GM19238 (cell line): ENCODE measurements around the gene MARCHF3.
"Not testable (repeated sequence)": the region's sequence is repeated elsewhere in the genome, so short reads cannot be mapped to it uniquely, and the experiment has no call there.

Source experiments
- DNase-seq: peaks from one replicate; pipeline ENCODE4 v3.0.0; 2011; ENCODE audit warnings: low spot score; ENCODE audit not compliant: insufficient read length

The MARCHF3 gene

DNA sequence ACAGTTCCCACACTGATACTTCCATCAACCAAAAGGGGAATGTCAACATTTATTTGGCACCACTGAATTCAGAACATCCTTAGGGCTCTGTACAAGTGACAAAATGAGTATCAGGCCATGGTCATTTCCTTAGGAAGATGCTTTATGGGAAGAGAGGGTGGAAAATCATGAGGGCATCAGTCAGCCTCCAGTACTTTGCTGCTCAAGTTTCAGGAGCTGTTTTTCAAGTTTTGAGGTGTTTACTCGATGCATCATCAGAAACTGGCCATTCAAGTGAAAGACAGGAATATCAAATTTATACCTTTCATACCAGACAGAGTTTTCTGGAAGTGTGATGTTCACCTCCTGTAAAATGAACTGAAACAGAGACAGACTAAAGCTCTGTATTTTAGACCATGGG, 21.2 kb upstream of the MARCHF3 start:
- no peak for DNase-seq

- no peak for DNase-seq
Observed at GRCh38 chr5:127046343-127047072, 16.1 kb upstream of the MARCHF3 start.

- DNase-seq: no peak
Observed at GRCh38 chr5:127042593-127042992, 12.2 kb upstream of the MARCHF3 start.

GRCh38 chr5:127041571-127041970, 11.2 kb upstream of the MARCHF3 start:
- DNase-seq: no peak

DNA sequence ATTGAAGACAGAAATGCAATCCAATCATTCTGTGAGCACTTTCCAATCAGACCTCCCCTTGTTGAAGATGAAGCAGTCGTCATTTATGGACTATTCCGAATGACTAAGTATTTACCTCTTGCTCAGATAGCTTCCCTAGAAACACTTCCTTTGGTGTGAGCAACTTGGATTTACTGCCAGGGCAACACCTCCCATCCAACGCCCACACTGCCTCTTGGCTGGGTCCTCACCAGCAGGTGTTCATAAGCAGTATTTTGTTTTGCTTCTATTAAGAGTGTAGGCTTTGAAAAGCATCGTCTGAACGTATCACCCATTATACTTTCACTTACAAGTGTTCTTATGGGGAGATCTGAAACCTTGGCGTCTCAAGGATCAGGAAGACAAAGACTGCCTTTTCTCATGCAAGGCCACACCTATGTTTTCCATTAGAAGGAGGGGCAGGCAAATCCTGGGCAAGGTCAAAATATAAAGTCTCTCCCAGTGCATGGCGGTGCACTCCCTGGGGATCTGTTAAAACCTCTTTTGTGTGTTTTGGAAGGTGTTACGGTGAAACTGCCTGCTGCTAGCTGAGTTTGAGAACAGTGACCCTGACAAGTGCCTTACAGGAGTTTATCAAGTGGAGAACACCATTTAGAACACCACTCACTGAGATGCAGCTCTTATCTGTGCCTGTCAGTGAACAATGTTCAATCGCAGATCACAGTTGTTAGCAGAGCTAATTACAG, 10.6 kb upstream of the MARCHF3 start:
- DNase-seq: no peak

DNA sequence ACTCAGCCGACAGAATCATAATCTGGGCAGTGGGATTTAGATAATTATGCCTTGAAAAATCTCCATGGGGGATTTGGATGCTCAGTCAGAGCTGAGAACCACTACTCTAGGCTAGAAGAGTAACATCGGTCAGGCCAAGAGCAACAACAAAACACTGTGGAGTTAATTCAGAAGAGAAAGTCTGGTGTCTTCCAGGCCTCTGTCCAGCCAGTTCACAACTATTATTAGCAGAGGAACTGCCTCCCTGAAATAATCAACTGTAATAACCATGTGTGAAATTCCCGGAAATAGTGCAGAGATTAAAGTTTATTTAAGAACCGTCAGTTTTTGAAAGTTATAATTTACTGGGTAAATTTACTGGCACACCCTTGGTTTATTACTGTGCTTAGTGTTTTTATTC, 8.2 kb upstream of the MARCHF3 start:
- no peak for DNase-seq

- no peak for DNase-seq
Observed at GRCh38 chr5:127031863-127032232, 1.5 kb upstream of the MARCHF3 start.

GRCh38 chr5:127031147-127031862, 947 bp upstream of the MARCHF3 start:
- no peak for DNase-seq

DNA sequence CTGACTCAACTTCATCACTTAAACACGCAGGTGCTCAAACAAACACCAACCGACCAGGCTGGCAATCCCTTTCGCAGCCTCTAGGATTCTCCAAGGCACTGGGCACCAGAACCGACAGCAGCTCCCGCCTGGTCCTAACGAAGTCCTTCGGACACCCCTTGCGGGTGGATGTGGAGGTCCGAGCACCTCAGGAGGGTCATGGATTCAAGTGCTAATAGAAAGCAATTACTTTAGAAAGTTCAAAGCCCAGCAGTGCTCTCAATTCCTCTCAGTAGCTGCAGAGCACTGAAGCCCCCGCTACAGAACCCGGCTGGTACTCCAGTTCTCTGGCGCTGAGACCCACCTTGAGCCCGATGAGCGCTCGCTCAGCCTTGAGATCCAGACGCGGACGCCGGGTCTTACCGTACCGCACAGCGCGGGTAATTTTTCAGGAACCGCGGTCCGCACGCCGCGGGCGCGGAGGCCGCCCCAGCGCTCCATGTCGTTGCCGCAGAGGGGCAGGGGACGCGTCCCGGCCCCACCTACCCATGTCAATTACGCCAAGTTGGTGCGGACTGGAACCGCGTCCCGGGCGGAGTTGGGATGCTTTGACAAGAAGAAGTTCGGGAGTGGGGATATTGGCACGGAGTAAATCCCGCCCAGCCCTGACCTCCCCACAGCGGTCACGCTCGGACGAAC, 638 bp downstream of the MARCHF3 start:
- no peak for DNase-seq

DNA sequence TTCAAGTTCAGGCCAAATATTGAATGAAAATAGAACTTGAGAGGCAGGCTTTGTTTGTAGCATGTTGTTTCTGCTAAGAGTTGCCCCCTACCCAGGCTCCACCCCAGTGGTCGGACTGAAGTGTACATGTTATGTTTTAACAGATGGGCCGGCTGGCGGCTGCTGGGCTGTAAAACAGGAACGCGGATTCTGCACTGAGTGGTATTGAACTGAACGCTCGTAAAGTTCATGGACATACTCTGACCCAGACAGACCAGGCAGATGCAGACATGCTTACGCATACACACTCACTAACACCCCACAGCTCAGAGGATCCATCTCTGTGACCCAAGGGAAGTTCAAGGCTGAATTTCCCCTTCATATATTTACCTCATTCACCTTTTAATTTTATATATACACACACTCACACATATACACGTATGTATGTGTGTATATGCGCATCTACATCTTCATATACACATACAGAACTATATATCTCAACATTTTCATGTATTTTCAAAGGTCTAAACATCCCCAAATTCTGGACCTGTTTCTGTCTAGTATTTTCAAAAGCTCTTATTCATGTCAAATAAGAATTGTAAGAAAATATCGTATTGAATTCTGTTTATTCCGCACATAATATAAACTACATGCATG, 1.4 kb downstream of the MARCHF3 start:
- no peak for DNase-seq

- no peak for DNase-seq
Observed at GRCh38 chr5:127027539-127027938, 2.8 kb downstream of the MARCHF3 start.

DNA sequence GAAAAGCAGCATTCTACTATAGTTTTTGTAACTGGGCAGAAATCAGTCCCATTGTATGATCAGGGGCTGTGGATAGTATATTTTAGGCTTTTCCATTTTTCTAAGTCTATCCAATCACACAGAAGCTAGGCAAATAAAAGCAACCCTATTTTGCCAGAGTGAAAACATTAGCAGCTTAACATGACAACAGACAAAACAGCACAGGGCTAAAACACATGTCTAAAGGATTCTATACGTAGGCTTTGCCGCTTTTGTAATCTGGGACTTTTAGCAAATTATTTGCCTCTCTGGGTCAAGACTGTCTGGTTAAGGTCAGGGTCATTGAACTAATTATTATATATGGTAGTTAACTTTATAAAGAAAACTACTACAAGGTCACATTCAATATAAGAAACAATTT, 4.2 kb downstream of the MARCHF3 start:
- DNase-seq: no peak

GRCh38 chr5:127025467-127025866, 4.9 kb downstream of the MARCHF3 start:
- DNase-seq: no peak

- DNase-seq: no peak
Observed at GRCh38 chr5:127024821-127025220, 5.5 kb downstream of the MARCHF3 start.

DNA sequence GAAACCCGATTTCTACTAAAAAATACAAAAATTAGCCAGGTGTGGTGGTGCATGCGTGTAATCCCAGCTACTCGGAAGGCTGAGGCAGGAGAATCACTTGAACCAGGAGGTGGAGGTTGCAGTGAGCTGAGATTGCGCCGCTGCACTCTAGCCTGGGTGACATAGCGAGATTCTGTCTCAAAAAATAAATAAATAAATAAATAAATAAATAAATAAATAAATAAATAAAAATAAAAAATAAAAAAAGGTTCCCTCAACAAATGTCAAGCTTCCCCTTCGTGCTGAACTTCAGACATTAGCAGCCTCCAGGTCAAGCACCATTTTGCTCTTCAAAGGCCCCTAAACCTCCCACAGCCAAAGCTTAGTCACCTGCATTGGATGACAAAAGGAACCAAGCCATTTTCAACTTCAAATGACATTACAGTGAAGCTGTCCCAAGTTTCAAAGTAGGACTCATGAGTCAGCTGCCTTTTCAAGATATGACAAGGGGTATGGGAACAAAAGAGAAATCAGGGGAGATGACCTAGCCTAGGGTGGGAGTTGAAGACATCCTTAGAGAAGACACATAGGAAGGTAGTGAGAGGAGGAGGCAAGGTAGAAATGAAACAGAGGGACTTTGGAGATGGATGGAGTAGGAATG, 6.7 kb downstream of the MARCHF3 start:
- DNase-seq: not testable (repeated sequence)

GRCh38 chr5:127022846-127023245, 7.5 kb downstream of the MARCHF3 start:
- no peak for DNase-seq

DNA sequence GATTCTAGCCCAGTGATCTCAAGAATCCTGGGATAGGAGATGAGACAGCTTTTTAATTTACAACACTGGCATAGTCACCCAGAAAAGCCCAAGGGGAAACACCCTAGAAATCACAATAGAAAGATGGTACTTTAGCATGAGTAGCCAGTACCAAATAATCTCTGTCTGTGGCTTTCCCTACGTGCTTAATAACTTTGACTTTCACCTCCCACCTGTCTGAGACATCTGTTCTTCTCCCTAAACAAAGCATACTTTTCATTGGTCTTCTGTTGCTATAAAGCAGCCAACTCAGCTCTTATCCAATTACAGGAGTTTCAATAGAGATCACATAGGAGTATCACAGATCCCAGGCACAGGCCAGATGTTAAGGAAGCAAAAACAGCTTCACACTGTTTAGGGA, 10.4 kb downstream of the MARCHF3 start:
- DNase-seq: no peak

GRCh38 chr5:127016722-127017121, 13.6 kb downstream of the MARCHF3 start:
- DNase-seq: not testable (repeated sequence)

DNA sequence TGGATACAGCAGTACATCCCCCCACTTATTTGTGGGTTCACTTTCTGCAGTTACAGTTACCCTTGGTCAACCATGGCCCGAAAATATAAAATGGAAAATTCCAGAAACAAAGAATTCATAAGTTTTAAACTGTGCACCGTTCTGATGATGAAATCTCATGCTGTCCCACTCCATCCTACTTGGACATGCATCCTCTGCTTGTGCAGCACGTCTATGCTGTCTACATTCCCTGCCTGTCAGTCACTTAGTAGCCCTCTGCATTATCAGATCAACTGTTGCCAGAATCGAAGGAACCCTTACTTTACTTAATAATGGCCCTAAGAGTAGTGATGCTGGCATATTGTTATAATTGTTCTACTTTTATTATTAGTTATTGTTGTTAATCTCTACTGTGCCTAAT, 14.6 kb downstream of the MARCHF3 start:
- no peak for DNase-seq

DNA sequence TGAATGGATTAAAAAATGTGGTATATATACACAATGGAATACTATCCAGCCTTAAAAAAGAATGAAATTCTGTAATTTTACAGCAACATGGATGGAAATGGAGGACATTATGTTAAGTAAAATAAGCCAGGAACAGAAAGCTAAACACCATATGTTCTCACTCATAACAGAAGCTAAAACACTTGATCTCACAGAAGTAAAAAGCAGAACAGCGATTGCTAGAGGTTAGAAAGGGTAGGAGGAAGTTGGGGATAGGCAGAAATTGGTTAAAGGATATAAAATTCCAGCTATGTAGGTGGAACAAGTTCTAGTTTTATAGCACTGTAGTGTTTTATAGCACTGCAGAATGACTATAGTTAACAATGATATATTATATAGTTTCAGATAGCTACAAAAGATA, 15.8 kb downstream of the MARCHF3 start:
- no peak for DNase-seq

DNA sequence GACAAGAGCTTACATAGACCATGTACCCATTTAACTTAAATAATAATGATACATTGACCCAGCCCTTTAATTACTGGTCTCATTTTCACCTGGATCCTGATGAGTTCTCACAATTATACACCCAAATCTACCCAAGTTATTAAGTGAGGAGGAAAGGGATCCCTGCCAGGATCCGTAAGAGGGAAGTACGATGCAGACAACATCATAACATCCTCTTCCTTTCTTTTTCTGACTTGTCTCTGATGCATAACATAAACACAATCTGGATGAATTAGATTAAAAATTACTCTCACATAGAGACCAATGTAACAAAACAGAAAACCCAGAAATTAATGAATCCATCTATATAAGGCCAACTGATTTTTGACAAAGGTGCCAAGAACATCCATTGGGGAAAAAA, 17.0 kb downstream of the MARCHF3 start:
- no peak for DNase-seq
